ENCODE data around the gene PCCA. TPM values are rescaled to one million over a fixed set of nuclear protein-coding genes. Genes with fewer than 3 reads are reported as not detected.

The PCCA gene
- total RNA-seq, 5 donors from 2014 or later (not counting 1 experiment from before 2014, with no cell fraction given), result 7.6 to 16.8 (median 10.2) TPM

- Mint-ChIP-seq H3K27me3 (no peaks in the 10 kb centered on the region), H3K4me3 (no peak overlapping the region), H3K4me1 (peaks cover 11 to 16% (median 15%) of the 10 kb centered on the region in 3 donors), H3K27ac (peak overlapping the region in 1 of 2 donors; percentile 7), H3K36me3 (peaks cover 15% of the 10 kb centered on the region), H3K9me3 (no peaks in the 10 kb centered on the region)
- Histone ChIP-seq H3K27me3 (replicated peaks in 1 of 2; ENCODE audit: control insufficient read depth in 2 of 2, extremely low read depth in 1 of 2, insufficient read depth in 2 of 2, low read length in 1 of 2) (no peaks in the 10 kb centered on the region), H3K4me1 (ENCODE audit: control insufficient read depth in 1 of 2, extremely low read depth in 1 of 2, insufficient read depth in 2 of 2, low read length in 2 of 2) (peaks cover 4 to 6% of the 10 kb centered on the region in 2 experiments), H3K4me3 (ENCODE audit: control insufficient read depth in 1 of 2, extremely low read depth in 1 of 2, low read length in 1 of 2) (no peak overlapping the region), H3K36me3 (ENCODE audit: control insufficient read depth in 2 of 2, extremely low read depth in 1 of 2, insufficient read depth in 1 of 2, low read length in 1 of 2) (no peaks in the 10 kb centered on the region), H3K9me3 (no peaks in the 10 kb centered on the region), H3K27ac (ENCODE audit: low read length) (no peak overlapping the region)
- DNase-seq (peak in 1 of 35 experiments; percentile 1), ATAC-seq (replicated peaks in 1 of 4) (no peak)
- POLR2A ChIA-PET, result no interaction called here
- CTCF ChIA-PET, result interaction anchor here in 1 of 2 donors (0.5 to 0.6 kb wide), 2 partner anchors 43 to 286 kb away, joined by 3 read pairs; no protein-coding TSS in a partner anchor
- 38% methylated on average over 1 of the region's 2 CpGs for WGBS (ENCODE audit: insufficient coverage)
Observed at GRCh38 chr13:100129605-100130004, 40.7 kb downstream of the PCCA start.

- no peak for DNase-seq
- peak overlapping the region in 1 of 2 donors; percentile 7 for H3K27ac Mint-ChIP-seq
- H3K9me3 Mint-ChIP-seq, result no peaks in the 10 kb centered on the region
- Histone ChIP-seq H3K4me3 (ENCODE audit: control insufficient read depth in 1 of 2, extremely low read depth in 1 of 2, low read length in 1 of 2) (no peak overlapping the region), H3K27ac (ENCODE audit: low read length) (no peak overlapping the region), H3K4me1 (ENCODE audit: control insufficient read depth in 1 of 2, extremely low read depth in 1 of 2, insufficient read depth in 2 of 2, low read length in 2 of 2) (peaks cover 4 to 6% of the 10 kb centered on the region in 2 experiments), H3K36me3 (ENCODE audit: control insufficient read depth in 2 of 2, extremely low read depth in 1 of 2, insufficient read depth in 1 of 2, low read length in 1 of 2) (no peaks in the 10 kb centered on the region), H3K9me3 (no peaks in the 10 kb centered on the region), H3K27me3 (replicated peaks in 1 of 2; ENCODE audit: control insufficient read depth in 2 of 2, extremely low read depth in 1 of 2, insufficient read depth in 2 of 2, low read length in 1 of 2) (no peaks in the 10 kb centered on the region)
- peaks cover 14% of the 10 kb centered on the region for H3K36me3 Mint-ChIP-seq
- 71% methylated on average over 1 of the region's 1 CpG for WGBS (ENCODE audit: insufficient coverage)
- H3K27me3 Mint-ChIP-seq, result no peaks in the 10 kb centered on the region
- CTCF ChIA-PET, result interaction anchor here in 1 of 2 donors (0.5 to 0.6 kb wide), 2 partner anchors 44 to 285 kb away, joined by 3 read pairs; no protein-coding TSS in a partner anchor
- no peak for ATAC-seq (replicated peaks in 1 of 4)
- POLR2A ChIA-PET, result no interaction called here
- H3K4me3 Mint-ChIP-seq, result no peak overlapping the region
- H3K4me1 Mint-ChIP-seq, result peaks cover 11 to 16% (median 15%) of the 10 kb centered on the region in 3 donors
Observed at GRCh38 chr13:100130092-100130491, 41.2 kb downstream of the PCCA start.

GRCh38 chr13:100130930-100131511, 42.1 kb downstream of the PCCA start:
- Histone ChIP-seq H3K27me3 (replicated peaks in 1 of 2; ENCODE audit: control insufficient read depth in 2 of 2, extremely low read depth in 1 of 2, insufficient read depth in 2 of 2, low read length in 1 of 2) (no peaks in the 10 kb centered on the region), H3K27ac (ENCODE audit: low read length) (no peak overlapping the region), H3K9me3 (no peaks in the 10 kb centered on the region), H3K4me3 (ENCODE audit: control insufficient read depth in 1 of 2, extremely low read depth in 1 of 2, low read length in 1 of 2) (no peak overlapping the region), H3K36me3 (ENCODE audit: control insufficient read depth in 2 of 2, extremely low read depth in 1 of 2, insufficient read depth in 1 of 2, low read length in 1 of 2) (no peaks in the 10 kb centered on the region), H3K4me1 (ENCODE audit: control insufficient read depth in 1 of 2, extremely low read depth in 1 of 2, insufficient read depth in 2 of 2, low read length in 2 of 2) (peaks cover 4 to 6% of the 10 kb centered on the region in 2 experiments)
- Mint-ChIP-seq H3K36me3 (peaks cover 11% of the 10 kb centered on the region), H3K27me3 (no peaks in the 10 kb centered on the region), H3K9me3 (no peaks in the 10 kb centered on the region), H3K27ac (no peak overlapping the region), H3K4me1 (peaks cover 11 to 16% (median 15%) of the 10 kb centered on the region in 3 donors), H3K4me3 (no peak overlapping the region)
- POLR2A ChIA-PET, result no interaction called here
- no peak for DNase-seq
- CTCF ChIA-PET, result no interaction called here
- WGBS (ENCODE audit: insufficient coverage), result 94% methylated on average over 4 of the region's 6 CpGs
- ATAC-seq (replicated peaks in 1 of 4), result no peak

GRCh38 chr13:100131863-100132574, 43.1 kb downstream of the PCCA start:
- Mint-ChIP-seq H3K4me3 (no peak overlapping the region), H3K27me3 (no peaks in the 10 kb centered on the region), H3K9me3 (no peaks in the 10 kb centered on the region), H3K36me3 (peaks cover 16% of the 10 kb centered on the region), H3K27ac (no peak overlapping the region), H3K4me1 (peaks cover 11 to 16% (median 15%) of the 10 kb centered on the region in 3 donors)
- 100% methylated on average over 1 of the region's 3 CpGs for WGBS (ENCODE audit: insufficient coverage)
- DNase-seq (no peak), ATAC-seq (replicated peaks in 1 of 4) (peak in 2 of 4 experiments; percentile 81 to 85)
- H3K27ac ChIP-seq (ENCODE audit: low read length), result no peak overlapping the region
- ChIA-PET CTCF (no interaction called here), POLR2A (interaction anchor here (0.5 to 0.6 kb wide), 2 partner anchors 29 to 386 kb away, joined by 3 read pairs; no protein-coding TSS in a partner anchor)
- peaks cover 4 to 6% of the 10 kb centered on the region in 2 experiments for H3K4me1 ChIP-seq (ENCODE audit: control insufficient read depth in 1 of 2, extremely low read depth in 1 of 2, insufficient read depth in 2 of 2, low read length in 2 of 2)
- H3K36me3 ChIP-seq (ENCODE audit: control insufficient read depth in 2 of 2, extremely low read depth in 1 of 2, insufficient read depth in 1 of 2, low read length in 1 of 2), result no peaks in the 10 kb centered on the region
- H3K9me3 ChIP-seq, result no peaks in the 10 kb centered on the region
- H3K27me3 ChIP-seq (replicated peaks in 1 of 2; ENCODE audit: control insufficient read depth in 2 of 2, extremely low read depth in 1 of 2, insufficient read depth in 2 of 2, low read length in 1 of 2), result no peaks in the 10 kb centered on the region
- no peak overlapping the region for H3K4me3 ChIP-seq (ENCODE audit: control insufficient read depth in 1 of 2, extremely low read depth in 1 of 2, low read length in 1 of 2)

- Histone ChIP-seq H3K36me3 (ENCODE audit: control insufficient read depth in 2 of 2, extremely low read depth in 1 of 2, insufficient read depth in 1 of 2, low read length in 1 of 2) (no peaks in the 10 kb centered on the region), H3K27me3 (replicated peaks in 1 of 2; ENCODE audit: control insufficient read depth in 2 of 2, extremely low read depth in 1 of 2, insufficient read depth in 2 of 2, low read length in 1 of 2) (no peaks in the 10 kb centered on the region), H3K9me3 (no peaks in the 10 kb centered on the region), H3K4me1 (ENCODE audit: control insufficient read depth in 1 of 2, extremely low read depth in 1 of 2, insufficient read depth in 2 of 2, low read length in 2 of 2) (no peaks in the 10 kb centered on the region), H3K27ac (ENCODE audit: low read length) (no peak overlapping the region), H3K4me3 (ENCODE audit: control insufficient read depth in 1 of 2, extremely low read depth in 1 of 2, low read length in 1 of 2) (no peak overlapping the region)
- Mint-ChIP-seq H3K4me1 (peaks cover 7 to 8% (median 7%) of the 10 kb centered on the region in 3 donors), H3K27ac (no peak overlapping the region), H3K36me3 (peaks cover 47% of the 10 kb centered on the region), H3K27me3 (no peaks in the 10 kb centered on the region), H3K4me3 (no peak overlapping the region), H3K9me3 (peaks cover 0 to 12% (median 0%) of the 10 kb centered on the region in 3 donors)
- ATAC-seq (replicated peaks in 1 of 4) (no peak), DNase-seq (no peak)
- CTCF ChIA-PET, result no interaction called here
- POLR2A ChIA-PET, result no interaction called here
- WGBS (ENCODE audit: insufficient coverage), result no CpG with 5 or more reads among the region's 1 CpG
Observed at GRCh38 chr13:100138859-100139491, 50.1 kb downstream of the PCCA start.

GRCh38 chr13:100139817-100140216, 50.9 kb downstream of the PCCA start:
- POLR2A ChIA-PET, result no interaction called here
- H3K9me3 Mint-ChIP-seq, result peaks cover 0 to 12% (median 0%) of the 10 kb centered on the region in 3 donors

More at GRCh38 chr13:100139817-100140216, 50.9 kb downstream of the PCCA start:
- Histone ChIP-seq H3K4me3 (ENCODE audit: control insufficient read depth in 1 of 2, extremely low read depth in 1 of 2, low read length in 1 of 2) (no peak overlapping the region), H3K9me3 (no peaks in the 10 kb centered on the region), H3K27me3 (replicated peaks in 1 of 2; ENCODE audit: control insufficient read depth in 2 of 2, extremely low read depth in 1 of 2, insufficient read depth in 2 of 2, low read length in 1 of 2) (no peaks in the 10 kb centered on the region), H3K4me1 (ENCODE audit: control insufficient read depth in 1 of 2, extremely low read depth in 1 of 2, insufficient read depth in 2 of 2, low read length in 2 of 2) (no peaks in the 10 kb centered on the region), H3K27ac (ENCODE audit: low read length) (no peak overlapping the region), H3K36me3 (ENCODE audit: control insufficient read depth in 2 of 2, extremely low read depth in 1 of 2, insufficient read depth in 1 of 2, low read length in 1 of 2) (no peaks in the 10 kb centered on the region)
- Mint-ChIP-seq H3K4me3 (no peak overlapping the region), H3K36me3 (peaks cover 49% of the 10 kb centered on the region), H3K27me3 (no peaks in the 10 kb centered on the region), H3K4me1 (peaks cover 7 to 8% (median 7%) of the 10 kb centered on the region in 3 donors), H3K27ac (no peak overlapping the region)
- CTCF ChIA-PET, result no interaction called here
- no peak for DNase-seq
- no peak for ATAC-seq (replicated peaks in 1 of 4)
- WGBS (ENCODE audit: insufficient coverage), result no CpG with 5 or more reads among the region's 1 CpG

Data from T-cell (primary cell).